Measurements from ENCODE around the gene ZNF217.
"Not testable (repeated sequence)": the region's sequence is repeated elsewhere in the genome, so short reads cannot be mapped to it uniquely, and the experiment has no call there.

The ZNF217 gene

DNA sequence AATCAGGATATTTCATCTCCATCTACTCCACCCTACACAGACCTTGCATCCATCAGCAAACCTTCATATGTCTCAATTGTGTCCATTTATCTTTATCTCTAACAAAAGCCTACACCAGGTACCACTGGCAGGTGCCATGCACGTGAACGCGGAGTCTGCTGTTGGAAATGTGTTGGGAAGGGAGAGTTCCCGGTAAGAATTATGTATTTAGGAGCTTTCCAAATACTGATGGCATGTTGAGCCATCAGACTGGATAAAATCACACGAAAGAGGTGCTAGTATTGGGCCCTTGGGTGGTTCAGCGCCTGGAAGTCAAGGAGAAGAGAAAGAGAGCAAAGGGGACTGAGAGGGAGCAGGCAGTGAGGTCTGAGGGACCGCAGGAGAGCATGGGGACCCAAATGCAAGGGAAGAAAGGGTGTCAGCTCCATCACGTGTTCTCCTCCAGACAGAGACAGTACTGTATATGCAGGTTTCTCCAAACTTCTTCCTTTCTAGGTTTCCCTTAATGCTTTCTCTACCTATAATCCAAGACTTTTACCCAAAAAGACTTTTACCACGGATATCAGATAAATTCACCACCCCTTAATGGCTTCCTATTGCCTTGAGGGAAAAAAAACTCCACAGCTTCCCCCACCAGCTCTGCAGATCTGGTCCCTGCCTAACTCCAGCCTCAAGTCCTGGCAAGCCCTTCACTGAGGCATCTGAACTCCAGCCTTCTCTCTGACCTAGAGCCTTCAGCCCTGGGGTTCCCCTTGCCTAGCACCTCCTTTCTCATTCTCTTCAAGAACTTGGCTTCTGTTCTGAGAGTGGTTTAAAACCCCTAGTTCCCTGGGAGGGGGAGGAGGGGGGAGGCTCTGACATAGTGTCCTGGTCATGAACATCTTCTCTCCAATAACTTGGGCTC is 4.8 kb upstream of the ZNF217 start:
- no peak for DNase-seq (ENCODE audit: extremely low read depth in 1 of 2, low read depth in 1 of 2)

DNA sequence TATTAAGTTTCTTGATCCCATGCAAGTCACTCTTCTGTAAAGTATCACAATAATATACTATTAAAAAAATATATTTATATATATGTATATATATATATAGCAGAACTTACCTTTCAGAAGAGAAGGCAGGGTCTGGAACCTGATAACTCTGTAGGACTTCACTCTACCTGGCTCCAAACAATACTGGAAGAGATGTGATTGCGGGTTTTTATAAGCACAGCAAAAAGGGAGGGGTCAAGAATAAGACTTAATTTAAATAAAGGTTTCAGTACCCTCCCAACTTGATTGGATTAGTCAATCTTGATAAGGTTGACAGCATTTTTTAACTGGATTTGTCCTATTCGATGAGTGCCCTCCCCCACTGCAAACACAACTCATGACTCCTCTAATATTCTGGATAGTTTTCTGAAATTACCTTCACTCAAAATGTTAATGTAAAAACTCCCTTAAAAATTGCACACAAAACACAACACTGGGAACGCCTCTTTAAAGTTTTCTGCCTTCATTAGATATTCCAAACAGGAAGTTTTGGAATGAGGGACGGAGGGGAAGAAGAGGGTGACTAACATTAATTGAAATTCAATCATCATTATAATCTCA is 4.0 kb upstream of the ZNF217 start:
- no peak for DNase-seq (ENCODE audit: extremely low read depth in 1 of 2, low read depth in 1 of 2)

DNA sequence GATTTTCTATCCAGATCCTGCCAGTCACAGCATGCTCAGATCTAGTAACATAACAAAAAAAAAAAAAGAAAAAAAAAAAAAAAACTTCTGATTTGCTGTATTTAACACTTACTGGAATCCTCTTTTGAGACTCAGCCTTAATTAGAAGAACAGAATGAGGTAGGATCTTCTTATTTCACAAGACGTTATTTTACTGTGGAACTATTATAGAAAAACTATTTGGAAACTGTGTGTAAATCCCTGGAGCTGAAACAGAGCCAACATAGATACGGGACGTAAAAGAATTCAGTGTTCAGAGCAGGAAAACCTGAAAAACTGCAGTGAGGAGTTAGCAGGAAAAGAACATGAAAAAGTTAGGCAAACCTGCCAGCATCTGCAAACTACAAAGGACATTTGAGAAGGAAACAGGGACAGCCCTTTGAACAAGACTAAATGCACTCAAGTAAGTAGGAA is 3.4 kb upstream of the ZNF217 start:
- DNase-seq (ENCODE audit: extremely low read depth in 1 of 2, low read depth in 1 of 2), result no peak

DNA sequence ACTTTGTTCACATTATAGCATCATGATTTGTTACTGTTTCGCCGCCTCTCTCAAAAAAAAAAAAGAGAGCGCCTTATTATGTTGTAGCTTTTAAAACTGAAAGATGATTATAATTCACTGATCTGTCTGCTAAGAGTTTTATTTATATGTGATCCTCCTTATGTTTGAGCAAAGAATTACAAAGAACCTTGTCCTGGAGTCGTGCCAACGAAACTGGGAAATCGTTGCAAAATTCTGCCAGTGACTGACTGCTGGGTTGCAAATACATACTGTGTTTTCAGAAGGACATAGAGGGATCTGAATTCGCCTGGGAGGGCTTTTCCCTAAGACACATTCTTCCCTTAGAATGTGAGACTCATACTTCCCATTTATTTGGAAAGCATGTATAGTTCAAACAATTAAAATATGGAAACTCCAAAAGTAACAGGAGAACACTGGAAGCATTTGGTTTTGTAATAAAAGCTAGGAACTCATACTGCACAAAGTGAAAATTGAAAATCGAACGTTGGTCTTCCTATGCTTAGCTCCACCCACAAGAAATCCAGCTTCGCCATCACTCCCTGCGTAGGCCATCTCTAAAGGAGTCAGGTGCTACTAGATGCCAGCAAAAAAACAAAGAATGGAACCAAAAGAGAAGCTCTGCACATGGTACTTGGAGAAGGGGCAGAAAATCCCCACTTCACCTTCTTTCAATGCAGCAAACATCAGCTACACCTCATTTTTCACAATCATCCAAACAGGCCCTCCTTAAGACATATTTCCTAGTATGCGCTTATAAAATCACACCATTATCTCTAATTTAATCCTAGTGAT is 2.8 kb upstream of the ZNF217 start:
- not testable (repeated sequence) for DNase-seq (ENCODE audit: extremely low read depth in 1 of 2, low read depth in 1 of 2)

DNA sequence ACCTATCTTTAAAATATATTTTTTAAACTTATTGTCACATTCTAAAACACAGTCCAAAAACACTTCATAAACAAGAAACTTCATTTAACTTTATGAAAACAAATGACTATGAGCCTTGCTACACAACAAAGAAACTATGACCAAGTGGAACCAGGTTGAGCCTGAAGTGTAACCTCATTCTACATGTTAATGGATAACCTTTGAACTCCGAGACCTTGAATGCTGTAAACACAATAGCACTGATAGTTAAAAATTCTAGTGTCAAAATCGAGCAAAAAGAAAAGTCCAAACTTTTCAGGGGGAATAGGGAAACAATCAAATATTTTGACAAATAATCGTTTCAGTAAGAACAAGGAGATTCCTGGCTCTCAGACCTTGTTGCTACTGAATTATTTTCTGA is 2.1 kb upstream of the ZNF217 start:
- not testable (repeated sequence) for DNase-seq (ENCODE audit: extremely low read depth in 1 of 2, low read depth in 1 of 2)

DNA sequence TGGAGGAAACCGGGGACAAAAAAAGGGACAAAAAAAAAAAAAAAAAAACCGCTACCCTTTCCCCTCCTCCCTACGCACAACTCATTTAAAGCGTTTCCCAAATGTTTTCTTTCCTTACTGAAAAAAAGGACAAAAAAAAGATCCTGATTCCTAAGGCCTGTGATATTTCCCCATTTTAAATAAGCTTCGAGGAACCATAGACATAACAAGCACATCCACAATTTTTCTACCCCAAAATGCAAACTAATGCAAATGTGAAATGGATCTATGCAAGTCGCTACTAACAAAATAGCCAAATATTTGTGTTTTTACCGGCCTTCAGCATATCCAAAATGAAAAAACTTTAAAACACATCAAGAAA is 1.4 kb upstream of the ZNF217 start:
- DNase-seq (ENCODE audit: extremely low read depth in 1 of 2, low read depth in 1 of 2), result no peak

DNA sequence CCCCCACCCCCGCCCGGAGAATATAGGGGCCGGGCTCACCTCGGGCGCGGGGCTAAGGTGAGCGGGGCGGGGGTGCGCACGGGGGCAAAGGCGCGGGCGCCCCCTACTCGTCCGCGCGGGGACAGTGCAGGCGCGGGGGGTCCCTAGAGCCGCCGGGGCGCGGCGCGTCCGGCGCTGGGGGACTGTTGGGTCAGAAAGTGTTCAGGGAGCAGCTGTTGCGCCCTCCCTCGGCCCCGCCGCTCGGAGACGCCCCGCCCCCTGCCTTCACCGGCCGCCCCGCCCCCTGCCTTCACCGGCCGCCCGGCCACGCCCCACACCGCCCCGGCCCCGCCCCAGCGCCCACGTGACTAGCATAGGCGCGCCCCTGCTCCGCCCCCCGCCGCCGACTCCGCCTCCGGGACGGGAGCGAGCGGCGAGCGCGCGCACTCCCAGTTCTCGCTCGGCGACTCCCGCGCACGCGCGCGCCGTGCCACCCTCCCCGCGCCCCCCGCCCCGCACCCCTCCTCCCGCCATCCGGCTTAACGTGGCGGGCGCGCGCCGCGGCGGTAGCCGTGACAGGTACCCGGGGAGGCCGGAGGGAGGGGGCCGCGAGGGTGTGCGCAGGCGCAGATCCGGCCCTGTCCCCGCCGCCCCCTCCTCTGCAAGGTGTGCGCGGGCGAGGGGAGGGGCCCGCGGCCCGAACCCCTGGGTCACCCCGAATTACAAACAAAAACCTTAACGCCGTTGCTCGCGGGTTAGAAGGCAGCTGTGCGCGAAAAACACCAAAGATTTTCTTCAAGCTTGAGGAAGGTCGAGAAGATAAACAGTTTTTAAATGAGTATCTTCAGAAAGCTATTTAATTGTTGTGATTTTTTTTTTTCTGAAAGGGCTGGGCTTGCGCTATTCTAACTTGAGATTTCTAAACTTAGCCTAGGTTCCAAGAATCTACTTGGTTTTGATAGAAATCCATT is 704 bp upstream of the ZNF217 start:
- peak; percentile 88 to 99 for DNase-seq (ENCODE audit: extremely low read depth in 1 of 2, low read depth in 1 of 2)

DNA sequence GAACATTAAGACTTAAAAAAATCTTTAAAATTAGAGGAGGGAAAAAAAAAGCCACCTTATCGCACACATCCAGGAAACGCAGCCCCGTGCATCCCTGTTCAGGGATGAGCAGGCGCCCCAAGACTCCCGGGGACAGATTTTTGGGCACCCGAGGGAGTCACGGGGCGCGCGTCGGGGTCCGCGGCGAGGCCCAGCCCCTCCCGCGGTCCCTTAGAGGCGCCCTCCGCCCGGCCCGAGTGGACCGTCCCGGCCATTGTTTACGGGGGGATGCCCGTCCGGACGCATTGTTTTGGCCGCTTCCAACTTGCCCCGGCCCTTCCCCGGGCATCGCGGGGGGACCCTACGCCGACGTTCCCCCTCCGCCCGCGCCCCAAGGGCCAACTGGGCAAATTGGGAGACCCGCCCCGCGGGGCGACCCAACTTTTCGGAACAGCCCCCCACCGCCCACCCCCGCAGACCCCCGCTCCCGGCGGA is 610 bp downstream of the ZNF217 start:
- no peak for DNase-seq (ENCODE audit: extremely low read depth in 1 of 2, low read depth in 1 of 2)

DNA sequence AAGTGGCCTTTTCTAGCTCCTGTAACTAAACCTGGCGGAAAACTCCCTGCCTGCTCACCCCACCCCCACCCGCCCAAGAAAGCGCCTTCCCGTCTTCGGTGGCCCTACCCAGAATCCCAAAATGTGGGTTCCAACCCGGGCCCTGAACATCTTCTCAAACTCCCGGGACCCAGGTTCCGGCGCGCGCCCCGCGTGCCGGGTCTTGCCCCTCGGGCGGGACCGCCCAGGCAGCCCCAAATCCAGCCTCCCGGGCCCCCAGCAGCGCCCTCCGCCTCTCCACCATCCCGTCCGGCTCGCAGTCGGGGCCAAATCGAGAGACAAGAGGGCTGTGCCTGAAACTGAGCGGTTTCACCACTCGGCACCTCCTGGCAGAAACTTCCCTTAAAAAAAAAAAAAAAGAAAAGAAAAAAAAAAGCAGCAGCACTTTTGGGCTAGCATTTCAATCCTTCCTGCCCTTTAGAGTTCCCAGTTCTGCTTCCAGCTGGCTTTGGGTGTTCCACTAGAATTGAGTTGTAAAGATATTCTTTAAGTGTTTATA is 1.1 kb downstream of the ZNF217 start:
- not testable (repeated sequence) for DNase-seq (ENCODE audit: extremely low read depth in 1 of 2, low read depth in 1 of 2)

DNA sequence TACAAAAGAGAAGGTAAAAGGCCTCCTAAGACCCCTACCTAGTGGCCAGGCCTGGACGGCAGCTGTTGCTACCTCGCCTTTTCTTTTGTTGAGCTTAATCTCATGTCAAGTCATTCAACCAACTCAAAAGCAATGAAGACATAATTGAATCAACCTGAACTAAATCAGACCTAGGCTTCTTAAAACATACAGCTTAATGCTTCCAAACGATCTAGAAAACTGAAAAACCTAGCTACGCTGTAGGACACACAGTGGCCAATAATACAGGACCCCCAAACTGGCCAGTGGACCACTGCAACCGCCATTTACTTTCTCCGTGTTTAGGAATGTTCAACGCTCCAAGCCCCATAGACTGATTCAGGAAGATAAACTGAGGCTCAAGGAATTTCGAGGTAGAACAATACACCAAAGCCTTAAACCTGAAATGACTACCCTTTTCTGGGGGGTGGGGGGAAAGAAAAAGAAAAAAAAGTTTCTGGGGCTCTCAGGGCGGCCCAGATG is 1.6 kb downstream of the ZNF217 start:
- DNase-seq (ENCODE audit: extremely low read depth in 1 of 2, low read depth in 1 of 2), result not testable (repeated sequence)

DNA sequence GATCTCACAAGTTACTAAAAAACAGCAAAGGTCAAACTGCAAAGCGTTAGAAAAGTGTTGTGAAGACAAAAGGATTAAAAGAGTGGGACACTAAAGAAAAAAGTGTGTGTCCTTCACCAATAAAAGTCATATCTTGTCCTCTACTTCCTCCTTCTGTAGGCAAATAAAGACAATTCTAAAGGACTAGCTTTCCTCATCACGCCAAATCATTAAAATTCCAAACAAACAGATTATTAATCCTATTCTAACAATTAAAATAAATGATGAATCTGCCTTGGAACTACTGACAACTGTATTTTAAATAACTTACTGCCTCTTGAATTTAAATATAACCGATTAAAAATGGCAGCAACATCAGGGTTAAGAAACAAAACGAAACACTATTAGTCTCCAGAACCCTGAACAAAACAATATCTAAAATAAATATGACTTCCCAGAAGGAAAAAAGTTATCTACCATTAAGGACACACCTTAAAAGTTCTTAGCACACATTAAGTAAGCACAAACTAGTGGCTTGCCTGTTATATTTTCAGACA is 2.4 kb downstream of the ZNF217 start:
- not testable (repeated sequence) for DNase-seq (ENCODE audit: extremely low read depth in 1 of 2, low read depth in 1 of 2)

DNA sequence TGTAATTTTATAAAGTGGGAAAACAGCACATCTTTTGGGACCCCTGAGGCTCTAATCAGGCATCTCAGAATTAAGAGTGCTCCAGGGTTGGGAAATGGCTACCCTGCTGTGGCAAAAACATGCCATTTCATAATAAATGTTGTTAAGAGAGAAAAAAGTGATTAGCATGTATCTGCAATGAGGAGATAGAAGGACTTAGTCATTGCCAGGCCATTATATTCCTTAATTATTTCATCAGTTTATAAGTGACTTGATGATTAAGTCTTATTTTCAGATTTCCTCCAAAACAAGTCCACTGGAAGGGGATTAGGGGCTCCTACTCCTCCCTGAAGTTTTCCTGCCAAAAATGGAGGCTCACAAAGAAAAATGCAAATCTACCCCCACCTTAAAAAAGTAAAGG is 3.0 kb downstream of the ZNF217 start:
- not testable (repeated sequence) for DNase-seq (ENCODE audit: extremely low read depth in 1 of 2, low read depth in 1 of 2)

DNA sequence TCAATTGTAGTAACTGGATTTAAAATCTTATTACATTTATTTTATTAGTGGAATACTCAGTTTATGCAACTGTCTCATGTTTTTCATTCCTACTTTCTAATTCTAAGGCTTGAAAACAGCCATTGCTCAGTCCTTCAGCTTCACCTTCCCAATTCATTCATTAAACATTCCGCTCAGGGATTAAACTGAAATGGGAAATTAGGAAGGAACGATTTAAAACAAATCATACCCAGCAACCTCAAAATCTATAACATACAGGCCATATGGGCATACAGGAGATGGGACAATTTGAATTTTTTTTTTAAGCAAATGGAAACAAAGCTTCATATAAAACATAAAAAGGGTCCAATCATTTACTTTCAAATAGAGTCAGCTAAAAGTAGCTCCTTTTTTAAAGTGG is 3.5 kb downstream of the ZNF217 start:
- DNase-seq (ENCODE audit: extremely low read depth in 1 of 2, low read depth in 1 of 2), result not testable (repeated sequence)

DNA sequence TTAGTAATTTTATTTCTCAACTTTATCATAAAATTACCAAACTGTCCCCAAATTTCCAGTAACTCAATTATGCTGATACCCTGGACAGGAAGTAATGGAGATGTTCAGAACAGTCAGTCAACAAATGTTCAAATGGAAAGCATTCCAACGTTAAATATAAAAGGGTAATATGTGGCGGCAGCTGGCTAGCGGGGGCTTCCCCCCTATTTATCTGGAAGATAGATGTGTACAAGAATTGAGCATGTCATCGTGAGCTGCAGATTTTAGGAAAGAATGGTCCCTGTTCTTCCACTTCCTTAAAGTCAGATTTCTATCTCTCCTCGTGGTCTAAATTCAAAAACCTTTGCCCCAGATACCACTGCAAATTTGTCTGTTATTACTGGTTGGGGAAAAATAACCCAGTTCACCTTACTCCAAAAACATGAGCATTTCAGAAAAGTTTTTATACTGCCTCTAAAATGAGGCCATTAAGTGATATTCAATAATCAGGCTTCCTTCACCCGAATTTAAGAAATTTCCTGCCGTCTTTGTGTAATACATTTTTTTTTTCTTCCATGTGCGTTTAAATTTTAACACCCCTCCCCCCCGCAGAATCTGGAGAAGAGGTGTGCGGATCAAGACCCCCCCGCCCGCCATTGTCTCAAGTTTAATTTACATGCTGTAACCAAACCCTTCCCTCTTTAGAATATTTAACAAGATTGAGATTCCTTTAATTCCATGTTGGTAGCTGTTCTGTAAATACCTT is 4.1 kb downstream of the ZNF217 start:
- DNase-seq (ENCODE audit: extremely low read depth in 1 of 2, low read depth in 1 of 2), result not testable (repeated sequence)

DNA sequence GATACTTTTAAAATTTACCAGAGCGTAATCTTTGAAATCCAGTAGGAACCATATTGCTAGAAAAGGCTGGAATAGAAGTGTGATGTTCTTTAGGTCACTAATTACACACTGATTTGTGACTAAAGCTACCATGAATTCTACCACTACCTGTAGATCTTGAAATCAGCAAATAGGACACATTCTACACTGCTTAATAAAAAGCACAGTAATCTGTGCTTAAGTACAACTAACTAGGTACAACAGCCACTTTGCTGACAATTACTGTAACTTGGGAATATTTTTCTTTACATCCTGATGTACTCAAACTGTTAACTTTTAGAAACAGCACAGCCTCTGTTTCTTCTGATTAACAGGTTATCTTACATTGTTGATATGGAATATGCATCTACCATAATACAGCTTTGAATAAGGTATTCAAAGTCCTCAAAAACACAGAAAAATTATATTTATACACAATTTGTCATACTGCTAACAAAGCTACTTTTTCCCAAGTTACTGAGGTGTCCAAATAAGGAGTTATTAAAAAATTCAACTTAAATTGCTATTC is 6.4 kb downstream of the ZNF217 start:
- DNase-seq (ENCODE audit: extremely low read depth in 1 of 2, low read depth in 1 of 2), result not testable (repeated sequence)

DNA sequence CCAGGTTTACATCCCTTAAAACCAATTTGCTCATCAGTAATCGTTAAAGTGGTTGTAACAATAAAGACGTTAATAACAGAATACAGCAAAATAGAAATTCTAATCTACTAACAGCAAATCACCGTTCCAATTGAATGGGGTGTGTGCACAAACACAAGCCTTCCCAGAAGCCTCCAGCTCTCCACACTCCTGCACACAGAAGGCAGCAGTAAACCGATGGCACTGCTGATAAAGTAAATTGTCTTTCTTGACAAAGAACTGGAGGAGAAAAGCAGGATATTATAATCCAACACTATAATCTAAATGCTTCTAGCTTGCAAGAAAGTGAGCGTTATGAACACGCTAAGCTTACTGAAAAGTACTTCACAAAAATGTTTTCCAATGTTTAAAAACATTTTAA is 7.0 kb downstream of the ZNF217 start:
- no peak for DNase-seq (ENCODE audit: extremely low read depth in 1 of 2, low read depth in 1 of 2)

DNA sequence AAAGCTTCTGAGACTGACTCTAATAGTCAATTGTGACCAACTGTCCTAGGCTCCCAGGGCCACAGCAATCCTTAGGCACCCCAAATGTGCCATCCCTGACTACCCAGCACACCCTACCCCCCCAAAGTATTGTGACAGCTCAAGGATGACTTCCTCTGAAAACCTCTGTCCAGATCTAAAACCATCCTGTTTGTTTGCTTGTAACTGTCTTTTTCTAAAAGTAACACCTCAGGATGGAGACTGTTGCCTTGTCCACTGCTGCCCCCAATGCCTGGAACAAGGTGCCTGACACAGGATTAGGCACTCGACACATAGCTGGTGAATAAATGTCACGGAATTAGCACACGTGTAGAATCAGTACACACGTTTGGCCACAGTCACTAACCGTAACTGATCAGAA is 7.7 kb downstream of the ZNF217 start:
- DNase-seq (ENCODE audit: extremely low read depth in 1 of 2, low read depth in 1 of 2), result not testable (repeated sequence)

DNA sequence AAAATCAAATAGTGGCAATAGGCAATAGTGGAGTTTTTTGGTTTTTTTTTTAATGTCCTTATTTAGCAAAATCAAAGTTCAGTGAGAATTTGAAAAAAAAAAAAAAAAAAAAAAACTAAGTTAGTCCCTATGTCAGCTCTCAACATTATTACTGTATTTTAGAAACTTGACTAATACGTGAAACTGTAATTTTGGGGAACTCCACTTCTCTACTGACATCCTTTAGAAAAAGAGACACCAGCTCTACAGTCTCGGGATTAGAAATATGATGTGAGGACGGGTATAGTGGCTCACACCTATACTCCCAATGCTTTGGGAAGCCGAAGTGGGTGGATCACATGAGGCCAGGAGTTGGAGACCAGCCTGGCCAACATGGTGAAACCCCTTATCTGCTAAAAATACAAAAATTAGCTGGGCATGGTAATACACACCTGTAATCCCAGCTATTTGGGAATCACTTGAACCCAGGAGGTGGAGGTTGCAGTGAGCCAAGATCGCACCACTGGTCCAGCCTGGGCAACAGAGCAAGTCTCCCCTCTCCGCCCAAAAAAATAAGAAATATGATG is 8.6 kb downstream of the ZNF217 start:
- not testable (repeated sequence) for DNase-seq (ENCODE audit: extremely low read depth in 1 of 2, low read depth in 1 of 2)

Measured in activated CD8-positive, alpha-beta memory T cell treated with anti-CD3 and anti-CD28 coated beads for 1 hour (primary cell).